ENCODE measurements around the gene GRIK1.
A peak's percentile ranks its signal among the peaks of the same experiment; 100 is the strongest.
"Not testable (repeated sequence)": the region's sequence is repeated elsewhere in the genome, so short reads cannot be mapped to it uniquely, and the experiment has no call there.

Gene GRIK1

DNA sequence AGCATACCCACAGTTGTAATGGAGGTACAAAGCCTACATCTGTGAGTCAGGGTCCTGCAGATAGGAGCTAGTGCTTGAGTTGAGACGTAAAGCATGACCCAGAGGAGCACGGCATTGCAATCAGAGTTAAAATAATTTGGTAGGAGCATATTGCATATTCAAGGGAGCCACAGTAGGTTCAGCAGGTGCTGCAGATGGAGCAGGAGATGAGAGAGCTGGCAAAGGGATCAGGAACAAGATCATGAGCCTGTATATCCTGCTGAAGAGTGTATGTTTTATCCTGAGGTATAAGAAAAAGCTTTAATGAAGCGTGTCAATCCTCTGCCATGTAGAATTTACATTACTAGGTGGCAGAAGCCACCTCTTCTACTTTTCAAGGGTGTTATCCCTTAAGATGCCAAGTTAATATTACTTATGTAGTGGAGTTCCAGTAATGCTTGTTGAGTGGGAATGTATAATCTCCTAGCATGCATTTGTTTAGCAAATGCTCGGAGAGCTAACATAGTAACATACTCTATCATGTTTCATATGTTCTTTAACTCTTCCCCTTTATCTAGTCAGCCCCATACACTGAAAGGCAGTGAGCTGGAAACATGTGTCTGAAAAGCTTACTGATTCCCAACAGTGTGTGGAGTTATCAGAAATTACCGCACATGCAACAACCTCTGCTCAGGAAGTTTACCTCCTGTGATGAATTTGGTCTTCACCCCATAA is 300.3 kb downstream of the GRIK1 start:
- DNase-seq: no peak

DNA sequence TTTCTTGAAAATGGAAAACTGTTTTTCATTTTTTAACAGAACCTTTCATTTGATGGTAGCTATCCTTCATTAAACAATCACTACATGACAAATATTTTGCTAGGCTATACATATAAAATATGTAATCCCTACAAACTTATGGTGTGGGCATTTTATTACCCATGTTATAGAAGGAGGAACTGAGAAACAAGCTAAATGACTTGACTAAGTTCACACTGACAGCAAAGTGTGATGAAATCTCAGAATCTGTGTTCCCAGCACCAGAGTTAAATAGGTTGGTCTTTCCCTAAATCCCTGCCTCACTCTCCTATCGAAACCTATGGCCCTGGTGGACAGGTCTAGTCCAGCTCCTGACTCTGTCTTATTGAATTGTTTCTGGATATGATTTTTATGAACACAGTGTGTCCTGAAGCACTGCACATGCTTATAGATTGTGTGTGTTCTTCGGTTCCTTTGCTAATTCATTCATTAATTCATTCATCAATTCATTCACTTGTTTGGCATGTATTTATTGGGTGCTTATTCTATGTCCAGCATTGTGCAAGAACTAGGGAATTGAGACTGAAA is 301.0 kb downstream of the GRIK1 start:
- DNase-seq: no peak

DNA sequence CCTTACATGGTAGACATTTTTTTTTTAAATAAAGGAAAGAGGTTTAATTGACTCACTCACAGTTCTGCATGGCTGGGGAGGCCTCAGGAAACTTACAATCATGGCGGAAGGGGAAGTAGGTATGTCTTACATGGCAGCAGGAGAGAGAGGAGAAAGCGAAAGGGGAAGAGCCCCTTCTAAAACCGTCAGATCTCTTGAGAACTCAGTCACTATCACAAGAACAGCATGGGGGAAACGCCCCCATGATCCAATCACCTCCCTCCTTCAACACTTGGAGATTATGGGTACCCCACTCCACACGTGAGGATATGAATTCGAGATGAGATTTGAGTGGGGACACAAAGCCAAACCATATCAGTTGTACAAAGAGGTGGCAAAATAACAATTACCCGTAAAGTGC is 301.7 kb downstream of the GRIK1 start:
- DNase-seq: peak in 1 of 2 donors; percentile 4

- no peak for DNase-seq
These were observed 302.2 kb downstream of the GRIK1 start for GRCh38 chr21:29637553-29637952.

GRCh38 chr21:29637134-29637533 is 302.7 kb downstream of the GRIK1 start:
- no peak for DNase-seq

- DNase-seq: no peak
These were observed 305.4 kb downstream of the GRIK1 start for GRCh38 chr21:29634418-29634817.

GRCh38 chr21:29633756-29634155 is 306.0 kb downstream of the GRIK1 start:
- DNase-seq: no peak

GRCh38 chr21:29630441-29630840 is 309.4 kb downstream of the GRIK1 start:
- no peak for DNase-seq

GRCh38 chr21:29627905-29628304 is 311.9 kb downstream of the GRIK1 start:
- DNase-seq: no peak

- no peak for DNase-seq
These were observed 312.9 kb downstream of the GRIK1 start for GRCh38 chr21:29626801-29627470.

DNA sequence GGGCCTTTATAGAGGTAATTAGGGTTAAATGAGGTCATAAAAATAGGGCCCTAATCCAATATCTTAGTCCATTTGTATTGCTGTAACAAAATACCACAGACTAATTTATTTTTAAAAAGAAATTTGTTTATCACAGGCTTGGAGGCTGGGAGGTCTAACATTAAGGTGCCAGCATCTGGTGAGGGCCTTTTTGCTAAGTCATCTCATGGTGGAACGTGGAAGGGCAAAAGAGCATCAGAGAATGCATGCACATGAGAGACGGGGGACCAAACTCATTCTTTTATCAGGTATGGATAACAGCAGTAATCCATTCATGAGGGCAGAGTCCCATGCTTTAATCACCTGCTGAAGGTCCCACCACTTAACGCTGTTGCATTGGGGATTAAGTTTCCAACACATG is 313.8 kb downstream of the GRIK1 start:
- no peak for DNase-seq

DNA sequence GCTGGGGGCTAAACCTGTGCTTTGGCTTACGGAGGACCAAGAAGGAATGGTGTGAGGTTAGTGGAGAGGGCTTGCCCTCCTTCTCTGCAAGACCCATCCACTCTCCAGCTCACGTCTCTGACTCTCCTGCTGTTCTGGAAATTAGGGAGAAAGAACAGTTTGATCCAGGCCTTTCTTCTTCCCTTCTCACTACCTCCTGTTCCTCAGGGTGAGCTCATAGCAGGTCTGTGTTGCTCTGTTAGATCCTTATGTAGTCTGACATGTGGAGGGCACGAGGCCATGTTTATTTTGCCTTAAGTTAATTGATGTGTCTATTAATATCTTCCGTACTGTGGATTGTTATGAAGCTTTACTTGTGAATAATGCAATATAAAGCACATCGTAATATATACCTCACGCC is 315.0 kb downstream of the GRIK1 start:
- DNase-seq: no peak

- no peak for DNase-seq
These were observed 318.3 kb downstream of the GRIK1 start for GRCh38 chr21:29621525-29621924.

DNA sequence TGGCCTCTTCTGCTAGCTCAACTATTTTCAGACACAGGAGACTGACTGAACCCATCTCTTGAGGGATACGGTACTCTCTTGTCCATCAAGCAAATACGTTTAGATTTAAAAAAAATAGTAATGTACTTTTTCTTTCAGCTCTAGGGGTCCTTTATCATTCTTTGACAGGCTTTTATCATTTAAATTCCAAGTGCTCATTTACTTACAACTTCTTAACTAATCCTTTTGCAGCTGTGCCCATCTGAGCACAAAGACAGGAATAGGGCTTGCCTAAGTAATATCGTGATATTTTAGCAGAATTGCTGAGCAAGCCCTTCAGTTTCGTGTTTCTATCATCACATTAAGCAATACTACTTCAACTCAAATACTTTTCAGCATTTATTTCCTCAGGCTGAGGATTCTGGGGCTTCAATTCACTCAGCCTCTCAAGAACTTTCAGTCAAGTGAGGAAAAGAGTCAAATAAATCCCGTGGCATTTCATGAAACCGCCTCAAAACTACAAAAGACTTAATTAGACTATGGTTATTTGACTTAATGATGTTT is 323.5 kb downstream of the GRIK1 start:
- DNase-seq: no peak

GRCh38 chr21:29613877-29614276 is 325.9 kb downstream of the GRIK1 start:
- DNase-seq: no peak

- DNase-seq: no peak
These were observed 326.8 kb downstream of the GRIK1 start for GRCh38 chr21:29613021-29613420.

DNA sequence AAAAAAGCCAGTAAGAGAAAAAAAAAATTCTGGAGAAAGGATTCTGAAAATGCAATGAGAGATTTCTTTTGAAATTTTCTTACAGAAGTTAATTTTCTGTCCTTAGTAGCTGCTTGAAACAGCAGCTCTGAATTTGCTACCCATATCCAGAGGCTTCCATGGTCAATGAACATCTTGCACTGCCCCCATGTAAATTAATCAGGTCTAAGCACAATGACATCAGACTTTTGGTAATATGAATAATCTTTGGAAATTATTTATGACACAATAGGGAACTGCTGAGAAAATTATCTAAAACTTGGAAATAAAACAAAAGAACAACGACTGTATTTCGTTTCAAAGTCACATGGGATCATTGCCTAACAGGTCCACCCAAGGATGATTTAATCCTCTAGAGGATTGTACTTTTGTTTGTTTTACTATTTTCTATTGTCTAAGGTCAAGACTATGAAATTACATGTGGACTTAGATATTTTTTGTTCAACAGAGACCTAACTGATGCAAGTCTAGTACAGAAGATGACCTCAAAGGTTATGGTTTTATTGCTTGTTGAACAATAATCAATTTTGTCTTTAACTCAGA is 328.9 kb downstream of the GRIK1 start:
- DNase-seq: no peak

- no peak for DNase-seq
These were observed 333.2 kb downstream of the GRIK1 start for GRCh38 chr21:29606613-29607012.

- DNase-seq: not testable (repeated sequence)
These were observed 334.6 kb downstream of the GRIK1 start for GRCh38 chr21:29605219-29605618.

- no peak for DNase-seq
These were observed 335.7 kb downstream of the GRIK1 start for GRCh38 chr21:29604076-29604475.

DNA sequence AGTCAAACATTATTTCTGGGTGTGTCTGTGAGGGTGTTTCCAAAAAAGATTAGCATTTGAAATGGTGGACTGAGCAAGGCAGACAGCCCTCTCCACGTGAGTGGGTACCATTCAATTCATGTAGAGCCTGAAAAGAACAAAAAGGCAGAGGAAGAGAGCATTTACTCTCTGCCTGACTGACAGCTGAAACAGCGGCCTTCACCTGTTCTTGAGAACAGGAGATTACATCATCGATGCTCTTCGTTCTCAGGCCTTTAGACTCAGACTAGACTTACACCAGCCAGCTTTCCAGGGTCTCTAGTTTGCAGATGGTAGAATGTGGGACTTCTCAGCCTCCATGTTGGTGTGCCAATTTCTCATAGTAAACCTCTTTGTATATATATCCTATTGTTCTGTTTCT is 338.7 kb downstream of the GRIK1 start:
- no peak for DNase-seq

DNA sequence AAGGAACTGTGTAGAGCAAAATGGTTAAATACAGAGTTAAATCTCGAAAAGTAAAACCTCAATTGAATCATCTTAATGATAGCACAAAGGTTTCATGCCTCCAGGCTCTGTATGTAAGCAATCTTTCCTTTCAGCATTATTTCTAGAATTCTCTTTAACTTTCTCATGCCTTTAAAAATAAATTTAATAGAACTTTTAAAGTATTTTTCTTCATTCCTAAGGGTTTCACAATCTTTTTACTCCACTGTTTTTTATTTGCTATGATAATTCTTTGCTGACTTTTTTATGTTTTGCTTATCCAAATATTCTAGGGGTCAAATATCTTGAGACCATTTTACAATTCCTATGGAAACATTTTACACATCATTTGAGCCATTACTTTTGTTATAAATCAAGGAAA is 353.1 kb downstream of the GRIK1 start:
- DNase-seq: no peak

DNA sequence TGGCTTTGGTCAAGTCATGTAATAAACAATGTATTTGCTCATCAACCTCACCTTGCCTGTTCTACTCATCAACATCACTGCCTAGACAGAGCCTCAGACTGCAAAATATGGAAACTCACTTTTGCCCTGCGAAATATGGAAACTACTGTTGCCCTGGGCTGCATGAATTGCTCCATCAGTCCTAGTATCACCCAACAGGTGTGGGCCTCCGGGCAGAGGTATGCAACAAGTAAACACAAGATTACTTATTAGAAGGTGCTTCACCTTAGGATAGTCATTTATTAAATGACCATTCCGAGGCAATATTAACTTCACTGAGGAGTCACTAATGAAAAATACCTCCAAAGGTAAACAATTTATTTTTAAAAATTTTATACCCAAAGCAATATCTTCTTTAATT is 354.3 kb downstream of the GRIK1 start:
- DNase-seq: no peak

- DNase-seq: no peak
These were observed 356.3 kb downstream of the GRIK1 start for GRCh38 chr21:29583424-29583924.

Measured in CD4-positive, alpha-beta T cell treated with Interleukin-1 beta for 1 hour (primary cell).